Endothelial cell of umbilical vein (primary cell): ENCODE data around the gene SEZ6L. TPM values are rescaled to one million over a fixed set of nuclear protein-coding genes. Genes with fewer than 3 reads are reported as not detected.

Experiments
- BruUV-seq: library from RNA; stranded (reverse); fragments of 400-500 nt; replicated peaks from 2 replicates; lab custom pipeline; 2021; lab: Mats Ljungman, UMichigan
- CTCF ChIA-PET: fragments of 300-600, 350-600 bp; sonication (Branson Sonifier 250); formaldehyde crosslinking; loops from one replicate; lab custom pipeline; 2021; ENCODE audit warnings: antibody characterized with exemption, inconsistent platforms; lab: Charles Lee
- POLR2A ChIA-PET: fragments of 300-600, 350-600 bp; sonication (Branson Sonifier 250); formaldehyde crosslinking; loops from one replicate; lab custom pipeline; 2021; ENCODE audit warnings: antibody characterized with exemption, inconsistent platforms; lab: Charles Lee
- DNase-seq: peaks from one replicate; pipeline ENCODE4 v3.0.0-alpha.2; 2011; ENCODE audit warnings: low read depth, low spot score
- FAIRE-seq: peaks from 2 replicates; lab custom pipeline; 2011; peaks lifted over from hg19 to GRCh38; lab: Jason Lieb, UNC
- H2AFZ ChIP-seq: 2 replicates; pipeline ENCODE4 v1.6.0; 2012; ENCODE audit warnings: low read depth, low read length, control low read depth, inconsistent platforms
- H3K27ac ChIP-seq: 2 replicates; pipeline ENCODE4 v1.5.1; 2011; ENCODE audit warnings: low read depth, mild to moderate bottlenecking, control low read depth, low read length, moderate library complexity; ENCODE audit not compliant: insufficient read depth
- H3K27me3 ChIP-seq, 2 experiments: 2 replicates each; pipeline versions ENCODE4 v1.6.0 to v1.6.1; 2011; ENCODE audit warnings: low read length in 2 of 2, mixed read lengths in 1 of 2; ENCODE audit not compliant: control insufficient read depth in 2 of 2, insufficient read depth in 2 of 2
- H3K36me3 ChIP-seq, 2 experiments: 2 replicates in 1 of 2; 3 replicates in 1 of 2; pipeline ENCODE4 v1.5.1; 2011; ENCODE audit warnings: low read length in 2 of 2, mild to moderate bottlenecking in 1 of 2, moderate library complexity in 1 of 2; ENCODE audit not compliant: control insufficient read depth in 2 of 2, insufficient read depth in 2 of 2; ENCODE audit errors: extremely low read depth in 1 of 2
- H3K4me1 ChIP-seq: 3 replicates; pipeline ENCODE4 v1.5.1; 2011; ENCODE audit warnings: mild to moderate bottlenecking, low read length; ENCODE audit not compliant: control insufficient read depth, insufficient read depth; ENCODE audit errors: extremely low read depth
- H3K4me2 ChIP-seq: 2 replicates; pipeline ENCODE4 v1.6.1; 2011; ENCODE audit warnings: low read length, control low read depth, mixed read lengths; ENCODE audit not compliant: insufficient read depth
- H3K4me3 ChIP-seq, 3 experiments: fragments of 200-600 bp in 1 of 3; sonication (generic), shearing (Covaris generic) in 1 of 3; replicated peaks in 1 of 3; 2 replicates each; pipeline ENCODE4 v1.5.1; 2011 to 2016; ENCODE audit warnings: control low read depth in 3 of 3, low read length in 3 of 3, mild to moderate bottlenecking in 2 of 3, inconsistent platforms in 1 of 3, low read depth in 1 of 3, moderate library complexity in 1 of 3; ENCODE audit not compliant: insufficient read depth in 1 of 3
- H3K79me2 ChIP-seq: 2 replicates; pipeline ENCODE4 v1.6.0; 2012; ENCODE audit warnings: low read length, inconsistent platforms; ENCODE audit not compliant: control insufficient read depth, insufficient read depth
- H3K9ac ChIP-seq: replicated peaks from 2 replicates; pipeline ENCODE3; 2011; ENCODE audit warnings: low read length, control low read depth; ENCODE audit not compliant: insufficient read depth; ENCODE audit errors: extremely low read depth
- H3K9me1 ChIP-seq: replicated peaks from 3 replicates; pipeline ENCODE4 v1.6.0; 2011; ENCODE audit warnings: mild to moderate bottlenecking, low read length; ENCODE audit not compliant: control insufficient read depth, insufficient read depth; ENCODE audit errors: extremely low read depth
- H3K9me3 ChIP-seq: replicated peaks from 2 replicates; pipeline ENCODE4 v1.5.1; 2012; ENCODE audit warnings: low read length, inconsistent platforms; ENCODE audit not compliant: control insufficient read depth, insufficient read depth
- H4K20me1 ChIP-seq: replicated peaks from 2 replicates; pipeline ENCODE3; 2011; ENCODE audit warnings: mild to moderate bottlenecking, low read length; ENCODE audit not compliant: control insufficient read depth, insufficient read depth; ENCODE audit errors: extremely low read depth
- CTCF ChIP-seq, 2 donors: IDR thresholded peaks; 1 replicate in 1 of 2; 2 replicates in 1 of 2; pipeline ENCODE4 v1.5.1; 2011; ENCODE audit warnings: low read length in 2 of 2, mild to moderate bottlenecking in 2 of 2, moderate library complexity in 2 of 2, control low read depth in 1 of 2, inconsistent platforms in 1 of 2, low read depth in 1 of 2; ENCODE audit not compliant: insufficient read depth in 1 of 2; ENCODE audit errors: extremely low read depth in 1 of 2
- EZH2 ChIP-seq: IDR thresholded peaks from 2 replicates; pipeline ENCODE4 v1.6.1; 2012; ENCODE audit warnings: borderline replicate concordance, low read depth, mild to moderate bottlenecking, moderate library complexity, low read length, inconsistent platforms; ENCODE audit not compliant: severe bottlenecking
- FOS ChIP-seq: IDR thresholded peaks from 2 replicates; pipeline ENCODE4 v1.6.1; 2011; ENCODE audit warnings: mild to moderate bottlenecking, low read length, moderate library complexity, borderline replicate concordance; ENCODE audit not compliant: insufficient read depth
- GATA2 ChIP-seq: IDR thresholded peaks from 2 replicates; pipeline ENCODE4 v1.7.0; 2011; ENCODE audit warnings: low read depth, mild to moderate bottlenecking, moderate library complexity, mixed read lengths, low read length; ENCODE audit not compliant: insufficient read length, insufficient read depth
- JUN ChIP-seq: IDR thresholded peaks from 2 replicates; pipeline ENCODE4 v1.6.1; 2011; ENCODE audit warnings: borderline replicate concordance, low read depth; ENCODE audit not compliant: insufficient read length, insufficient read depth
- MAX ChIP-seq: IDR thresholded peaks from 2 replicates; pipeline ENCODE4 v1.6.1; 2011; ENCODE audit not compliant: insufficient read depth, insufficient read length
- MYC ChIP-seq: IDR thresholded peaks from one replicate; pipeline ENCODE4 v1.6.1; 2011; ENCODE audit warnings: mild to moderate bottlenecking, low read depth, low read length
- POLR2A ChIP-seq: IDR thresholded peaks from 2 replicates; pipeline ENCODE4 v1.6.1; 2012; ENCODE audit warnings: low read depth, mild to moderate bottlenecking, control low read depth, low read length
- POLR2AphosphoS5 ChIP-seq: IDR thresholded peaks from 2 replicates; pipeline ENCODE4 v1.6.1; 2012; ENCODE audit warnings: low read depth, mild to moderate bottlenecking, control low read depth, low read length, moderate library complexity; ENCODE audit not compliant: insufficient read depth
- dilution Hi-C: fragments of 300-500 bp; cut with MboI; formaldehyde crosslinking; loops from one replicate; pipeline ENCODE4 v1.15.0; 2019; ENCODE audit warnings: low sequenced_read_pairs; ENCODE audit not compliant: extremely low pct_ligation_motif_present
- intact Hi-C: fragments of 100-400 bp; cut with micrococcal nuclease; formaldehyde crosslinking; loops from one replicate; pipeline ENCODE4 v1.10.0; 2022
- polyA plus RNA-seq, 4 experiments: library from polyadenylated mRNA; depleted of rRNA in 3 of 4; stranded (reverse) in 3 of 4; unstranded in 1 of 4; fragments of >200 nt; gene quantifications; 2 replicates each; pipeline versions ENCODE4 v1.2.1 to v1.2.3, GENCODE V29; 2011 to 2012; ENCODE audit warnings: missing spikeins in 1 of 4
- total RNA-seq: library from RNA; stranded (reverse); gene quantifications from 2 replicates; pipeline ENCODE4 v1.2.3, GENCODE V29; 2021

SEZ6L gene
- total and polyA plus RNA-seq, 2 donors (not counting 3 experiments of a cell fraction or from before 2014, with no cell fraction given), result not detected

- ChIA-PET POLR2A (no interaction called here), CTCF (no interaction called here)
- intact Hi-C loops, result no loop called here
- dilution Hi-C loops, result no loop called here
- Histone ChIP-seq H3K4me1 (no peaks in the 10 kb centered on the region), H3K79me2 (no peaks in the 10 kb centered on the region), H3K9ac (no peak overlapping the region), H2AFZ (no peak overlapping the region), H3K9me1 (no peaks in the 10 kb centered on the region), H3K27ac (no peak overlapping the region), H3K27me3 (peaks cover 21 to 22% of the 10 kb centered on the region in 2 experiments), H3K36me3 (no peaks in the 10 kb centered on the region), H3K4me2 (no peak overlapping the region), H3K4me3 (no peak overlapping the region), H3K9me3 (no peaks in the 10 kb centered on the region), H4K20me1 (no peaks in the 10 kb centered on the region)
- no TSS peak for BruUV-seq
- no peak for DNase-seq
- TF ChIP-seq MYC (no peak), FOS (no peak), MAX (no peak), GATA2 (no peak), POLR2A (no peak), POLR2AphosphoS5 (no peak), EZH2 (no peak), JUN (no peak), CTCF (IDR thresholded peaks at IDR 0.05; ENCODE audit: extremely low read depth in 1 of 2, insufficient read depth in 1 of 2, low read depth in 1 of 2, low read length in 2 of 2) (no peak)
- FAIRE-seq, result no peak
Measured at GRCh38 chr22:26168939-26169314, 335 bp upstream of the SEZ6L start.
